ENCODE results near the gene ASPSCR1.

ASPSCR1 gene, protein sequence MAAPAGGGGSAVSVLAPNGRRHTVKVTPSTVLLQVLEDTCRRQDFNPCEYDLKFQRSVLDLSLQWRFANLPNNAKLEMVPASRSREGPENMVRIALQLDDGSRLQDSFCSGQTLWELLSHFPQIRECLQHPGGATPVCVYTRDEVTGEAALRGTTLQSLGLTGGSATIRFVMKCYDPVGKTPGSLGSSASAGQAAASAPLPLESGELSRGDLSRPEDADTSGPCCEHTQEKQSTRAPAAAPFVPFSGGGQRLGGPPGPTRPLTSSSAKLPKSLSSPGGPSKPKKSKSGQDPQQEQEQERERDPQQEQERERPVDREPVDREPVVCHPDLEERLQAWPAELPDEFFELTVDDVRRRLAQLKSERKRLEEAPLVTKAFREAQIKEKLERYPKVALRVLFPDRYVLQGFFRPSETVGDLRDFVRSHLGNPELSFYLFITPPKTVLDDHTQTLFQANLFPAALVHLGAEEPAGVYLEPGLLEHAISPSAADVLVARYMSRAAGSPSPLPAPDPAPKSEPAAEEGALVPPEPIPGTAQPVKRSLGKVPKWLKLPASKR

GRCh38 chr17:81977211-81977808 is at the start of gene ASPSCR1:
TSS of gene ASPSCR1 (plus strand) at chr17:81977629. CDS start at chr17:81977647, 18 bp downstream.
- Histone ChIP-seq H3K27me3 (ENCODE audit: control insufficient read depth in 1 of 2, insufficient read depth in 2 of 2, low read length in 2 of 2) (no peaks in the 10 kb centered on the region), H3K4me1 (ENCODE audit: control insufficient read depth in 1 of 2, insufficient read depth in 2 of 2, low read length in 2 of 2) (peaks cover 19 to 22% of the 10 kb centered on the region in 2 donors), H3K9ac (ENCODE audit: low read depth in 1 of 2, low read length in 2 of 2) (peak within 1 kb of the TSS; percentile 76 to 94), H3K27ac (ENCODE audit: low read depth, low read length) (peak within 1 kb of the TSS; percentile 82), H3K4me3 (ENCODE audit: low read depth in 1 of 2, low read length in 2 of 2) (peak within 1 kb of the TSS; percentile 83 to 84), H3K9me3 (ENCODE audit: control insufficient read depth in 1 of 2, low read length in 2 of 2) (peaks cover 3 to 4% of the 10 kb centered on the region in 2 donors), H3K36me3 (ENCODE audit: control insufficient read depth in 1 of 2, insufficient read depth in 2 of 2, low read length in 2 of 2) (peaks cover 0 to 4% of the 10 kb centered on the region in 2 donors)

GRCh38 chr17:81927653-81928543 is 49.5 kb upstream of the ASPSCR1 start, which contains the start of gene MAFG:
TSS of gene MAFG (minus strand) at chr17:81927735. CDS start at chr17:81923185, 4,550 bp downstream.
- peak within 1 kb of the TSS; percentile 67 to 84 for H3K9ac ChIP-seq (ENCODE audit: low read depth in 1 of 2, low read length in 2 of 2)
- peaks cover 6 to 12% of the 10 kb centered on the region in 2 donors for H3K27me3 ChIP-seq (ENCODE audit: control insufficient read depth in 1 of 2, insufficient read depth in 2 of 2, low read length in 2 of 2)

GRCh38 chr17:81928544-81929252 is 48.7 kb upstream of the ASPSCR1 start:
- Histone ChIP-seq H3K4me1 (ENCODE audit: control insufficient read depth in 1 of 2, insufficient read depth in 2 of 2, low read length in 2 of 2) (peaks cover 31 to 49% of the 10 kb centered on the region in 2 donors), H3K36me3 (ENCODE audit: control insufficient read depth in 1 of 2, insufficient read depth in 2 of 2, low read length in 2 of 2) (no peaks in the 10 kb centered on the region), H3K9ac (ENCODE audit: low read depth in 1 of 2, low read length in 2 of 2) (peak overlapping the region in 1 of 2 donors; percentile 25), H3K4me3 (ENCODE audit: low read depth in 1 of 2, low read length in 2 of 2) (peak overlapping the region; percentile 64 to 67), H3K27me3 (ENCODE audit: control insufficient read depth in 1 of 2, insufficient read depth in 2 of 2, low read length in 2 of 2) (peaks cover 6 to 12% of the 10 kb centered on the region in 2 donors), H3K27ac (ENCODE audit: low read depth, low read length) (no peak overlapping the region), H3K9me3 (ENCODE audit: control insufficient read depth in 1 of 2, low read length in 2 of 2) (no peaks in the 10 kb centered on the region)

More at GRCh38 chr17:81927653-81928543, 49.5 kb upstream of the ASPSCR1 start, which contains the start of gene MAFG:
- H3K9me3 ChIP-seq (ENCODE audit: control insufficient read depth in 1 of 2, low read length in 2 of 2), result no peaks in the 10 kb centered on the region
- peaks cover 34 to 55% of the 10 kb centered on the region in 2 donors for H3K4me1 ChIP-seq (ENCODE audit: control insufficient read depth in 1 of 2, insufficient read depth in 2 of 2, low read length in 2 of 2)
- H3K27ac ChIP-seq (ENCODE audit: low read depth, low read length), result peak within 1 kb of the TSS; percentile 88
- peak within 1 kb of the TSS; percentile 67 to 74 for H3K4me3 ChIP-seq (ENCODE audit: low read depth in 1 of 2, low read length in 2 of 2)
- H3K36me3 ChIP-seq (ENCODE audit: control insufficient read depth in 1 of 2, insufficient read depth in 2 of 2, low read length in 2 of 2), result no peaks in the 10 kb centered on the region

GRCh38 chr17:81929253-81930141 is 47.9 kb upstream of the ASPSCR1 start:
- Histone ChIP-seq H3K36me3 (ENCODE audit: control insufficient read depth in 1 of 2, insufficient read depth in 2 of 2, low read length in 2 of 2) (no peaks in the 10 kb centered on the region), H3K9ac (ENCODE audit: low read depth in 1 of 2, low read length in 2 of 2) (no peak overlapping the region), H3K9me3 (ENCODE audit: control insufficient read depth in 1 of 2, low read length in 2 of 2) (no peaks in the 10 kb centered on the region), H3K27me3 (ENCODE audit: control insufficient read depth in 1 of 2, insufficient read depth in 2 of 2, low read length in 2 of 2) (peaks cover 6 to 12% of the 10 kb centered on the region in 2 donors), H3K4me1 (ENCODE audit: control insufficient read depth in 1 of 2, insufficient read depth in 2 of 2, low read length in 2 of 2) (peaks cover 23 to 41% of the 10 kb centered on the region in 2 donors), H3K27ac (ENCODE audit: low read depth, low read length) (no peak overlapping the region), H3K4me3 (ENCODE audit: low read depth in 1 of 2, low read length in 2 of 2) (no peak overlapping the region)

DNA sequence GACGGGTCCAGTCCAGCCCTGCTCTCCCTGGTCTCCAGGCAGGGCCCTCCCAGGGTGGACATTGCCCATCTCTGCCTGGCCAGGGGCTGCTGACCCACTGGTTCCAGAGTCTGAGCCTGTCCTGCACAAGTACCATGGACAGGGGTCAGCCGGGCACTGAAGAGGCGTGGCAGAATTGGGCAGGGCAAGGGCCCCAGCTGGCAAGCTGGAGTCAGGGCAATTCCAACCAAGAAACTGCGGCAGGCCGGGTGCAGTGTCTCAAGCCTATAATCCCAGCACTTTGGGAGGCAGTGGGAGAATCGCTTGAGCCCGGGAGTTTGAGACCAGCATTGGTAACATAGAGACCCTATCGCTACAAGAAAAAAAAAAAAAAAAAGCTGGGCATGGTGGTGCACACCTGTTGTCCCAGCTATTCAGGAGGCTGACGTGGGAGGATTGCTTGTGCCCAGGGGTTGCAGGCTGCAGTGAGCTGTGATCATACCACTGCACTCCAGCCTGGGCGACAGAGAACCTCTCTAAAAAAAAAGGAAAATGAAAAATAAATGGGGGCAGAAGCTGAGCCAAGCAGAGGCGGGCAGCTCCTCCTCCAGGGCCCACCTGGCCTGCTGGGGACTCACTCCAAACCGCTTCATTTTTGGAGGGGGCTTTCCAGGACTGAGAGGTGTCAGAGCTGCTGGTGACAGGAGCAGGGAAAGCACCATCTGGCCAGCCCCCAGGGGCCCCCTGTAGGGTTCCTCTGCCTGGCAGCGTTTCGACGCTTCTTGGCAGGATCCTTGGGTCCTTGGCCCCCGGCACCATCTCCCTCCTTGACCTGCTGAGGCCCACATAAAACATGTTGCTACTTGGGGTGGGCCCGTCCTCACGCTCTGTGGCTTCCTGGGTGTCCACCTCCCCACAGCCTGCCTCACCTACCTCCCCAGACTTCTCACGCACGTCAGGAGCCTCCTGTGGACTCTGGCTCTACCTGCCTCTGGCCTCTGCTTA is 47.0 kb upstream of the ASPSCR1 start:
- H3K4me3 ChIP-seq (ENCODE audit: low read depth in 1 of 2, low read length in 2 of 2), result no peak overlapping the region
- no peaks in the 10 kb centered on the region for H3K36me3 ChIP-seq (ENCODE audit: control insufficient read depth in 1 of 2, insufficient read depth in 2 of 2, low read length in 2 of 2)
- peaks cover 6 to 12% of the 10 kb centered on the region in 2 donors for H3K27me3 ChIP-seq (ENCODE audit: control insufficient read depth in 1 of 2, insufficient read depth in 2 of 2, low read length in 2 of 2)
- no peaks in the 10 kb centered on the region for H3K9me3 ChIP-seq (ENCODE audit: control insufficient read depth in 1 of 2, low read length in 2 of 2)
- H3K4me1 ChIP-seq (ENCODE audit: control insufficient read depth in 1 of 2, insufficient read depth in 2 of 2, low read length in 2 of 2), result peaks cover 14 to 32% of the 10 kb centered on the region in 2 donors
- no peak overlapping the region for H3K27ac ChIP-seq (ENCODE audit: low read depth, low read length)
- H3K9ac ChIP-seq (ENCODE audit: low read depth in 1 of 2, low read length in 2 of 2), result no peak overlapping the region

DNA sequence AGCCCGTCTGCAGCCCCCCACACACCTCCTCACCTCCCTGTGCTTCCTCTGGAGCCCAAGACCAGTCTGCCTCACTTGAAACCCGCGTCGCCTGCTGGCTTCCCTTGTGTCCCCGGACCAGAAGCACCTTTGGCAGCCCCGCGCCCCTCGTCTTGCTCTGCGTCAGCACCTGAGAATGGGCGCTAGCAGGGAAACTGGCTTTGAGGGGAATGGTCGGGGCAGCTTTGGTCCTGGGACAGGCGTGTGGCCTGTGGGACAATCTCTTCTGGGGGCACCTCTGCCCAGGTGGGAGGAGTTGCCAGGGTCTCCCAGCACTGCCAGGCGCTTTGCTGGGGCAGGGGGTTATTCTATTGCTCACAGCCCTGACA is 46.3 kb upstream of the ASPSCR1 start:
- Histone ChIP-seq H3K4me3 (ENCODE audit: low read depth in 1 of 2, low read length in 2 of 2) (no peak overlapping the region), H3K9me3 (ENCODE audit: control insufficient read depth in 1 of 2, low read length in 2 of 2) (no peaks in the 10 kb centered on the region), H3K4me1 (ENCODE audit: control insufficient read depth in 1 of 2, insufficient read depth in 2 of 2, low read length in 2 of 2) (peaks cover 9 to 24% of the 10 kb centered on the region in 2 donors), H3K27ac (ENCODE audit: low read depth, low read length) (no peak overlapping the region), H3K36me3 (ENCODE audit: control insufficient read depth in 1 of 2, insufficient read depth in 2 of 2, low read length in 2 of 2) (no peaks in the 10 kb centered on the region), H3K27me3 (ENCODE audit: control insufficient read depth in 1 of 2, insufficient read depth in 2 of 2, low read length in 2 of 2) (peaks cover 6 to 12% of the 10 kb centered on the region in 2 donors), H3K9ac (ENCODE audit: low read depth in 1 of 2, low read length in 2 of 2) (no peak overlapping the region)

DNA sequence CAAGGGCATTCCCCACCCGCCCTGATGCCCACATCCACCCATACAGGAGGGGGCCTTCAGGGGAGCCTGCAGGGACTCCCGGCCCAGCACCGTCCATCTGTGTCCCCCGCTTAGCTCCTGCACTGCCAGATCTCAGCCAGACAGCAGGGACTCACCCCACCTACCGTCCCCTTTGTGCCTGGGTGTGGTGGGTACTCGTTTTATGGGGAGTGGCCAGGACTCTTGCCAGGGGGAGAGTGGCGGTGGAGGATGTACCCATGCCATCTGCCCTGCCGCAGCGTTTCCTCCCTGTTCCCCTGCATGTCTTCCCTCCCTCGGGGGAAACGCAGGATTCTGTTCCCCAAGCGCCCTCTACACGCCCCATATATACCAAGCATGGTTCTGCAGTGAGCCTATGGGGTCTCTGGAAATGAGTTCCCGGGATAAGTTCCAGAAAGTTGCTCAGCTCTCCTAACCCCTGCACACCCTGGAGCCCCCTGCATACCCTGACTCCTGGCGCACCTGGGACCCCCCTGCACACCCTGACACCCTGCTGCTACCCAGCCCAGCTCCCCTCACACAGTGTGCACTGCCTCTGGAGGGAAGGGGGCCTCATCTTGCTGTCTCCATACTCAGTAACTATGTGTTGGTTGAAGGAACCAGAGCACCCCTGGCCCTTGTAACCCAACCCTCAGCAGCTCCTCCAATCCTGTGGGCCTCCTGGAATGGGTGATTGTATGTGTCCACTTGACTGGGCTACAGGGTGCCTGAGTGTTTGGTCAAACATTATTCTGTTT is 45.7 kb upstream of the ASPSCR1 start:
- Histone ChIP-seq H3K9ac (ENCODE audit: low read depth in 1 of 2, low read length in 2 of 2) (no peak overlapping the region), H3K9me3 (ENCODE audit: control insufficient read depth in 1 of 2, low read length in 2 of 2) (no peaks in the 10 kb centered on the region), H3K4me1 (ENCODE audit: control insufficient read depth in 1 of 2, insufficient read depth in 2 of 2, low read length in 2 of 2) (peaks cover 7 to 26% of the 10 kb centered on the region in 2 donors), H3K27ac (ENCODE audit: low read depth, low read length) (no peak overlapping the region), H3K27me3 (ENCODE audit: control insufficient read depth in 1 of 2, insufficient read depth in 2 of 2, low read length in 2 of 2) (peaks cover 6 to 12% of the 10 kb centered on the region in 2 donors), H3K36me3 (ENCODE audit: control insufficient read depth in 1 of 2, insufficient read depth in 2 of 2, low read length in 2 of 2) (no peaks in the 10 kb centered on the region), H3K4me3 (ENCODE audit: low read depth in 1 of 2, low read length in 2 of 2) (no peak overlapping the region)
